22Rv1 (cell line): ENCODE data around the gene GJA5.

Experiments
- H3K27ac ChIP-seq: fragments of 450-650 bp; 2 replicates; pipeline ENCODE4 v1.5.1; 2017
- ZFX ChIP-seq: fragments of 450-650 bp; IDR thresholded peaks from 2 replicates; pipeline ENCODE4 v1.6.1; 2017; ENCODE audit warnings: antibody characterized with exemption, borderline replicate concordance
- TF ChIP-seq, protein P1 (sequence below): fragments of 450-650 bp; IDR thresholded peaks from 2 replicates; pipeline ENCODE4 v1.5.1; 2017; ENCODE audit warnings: mild to moderate bottlenecking

The GJA5 gene

DNA sequence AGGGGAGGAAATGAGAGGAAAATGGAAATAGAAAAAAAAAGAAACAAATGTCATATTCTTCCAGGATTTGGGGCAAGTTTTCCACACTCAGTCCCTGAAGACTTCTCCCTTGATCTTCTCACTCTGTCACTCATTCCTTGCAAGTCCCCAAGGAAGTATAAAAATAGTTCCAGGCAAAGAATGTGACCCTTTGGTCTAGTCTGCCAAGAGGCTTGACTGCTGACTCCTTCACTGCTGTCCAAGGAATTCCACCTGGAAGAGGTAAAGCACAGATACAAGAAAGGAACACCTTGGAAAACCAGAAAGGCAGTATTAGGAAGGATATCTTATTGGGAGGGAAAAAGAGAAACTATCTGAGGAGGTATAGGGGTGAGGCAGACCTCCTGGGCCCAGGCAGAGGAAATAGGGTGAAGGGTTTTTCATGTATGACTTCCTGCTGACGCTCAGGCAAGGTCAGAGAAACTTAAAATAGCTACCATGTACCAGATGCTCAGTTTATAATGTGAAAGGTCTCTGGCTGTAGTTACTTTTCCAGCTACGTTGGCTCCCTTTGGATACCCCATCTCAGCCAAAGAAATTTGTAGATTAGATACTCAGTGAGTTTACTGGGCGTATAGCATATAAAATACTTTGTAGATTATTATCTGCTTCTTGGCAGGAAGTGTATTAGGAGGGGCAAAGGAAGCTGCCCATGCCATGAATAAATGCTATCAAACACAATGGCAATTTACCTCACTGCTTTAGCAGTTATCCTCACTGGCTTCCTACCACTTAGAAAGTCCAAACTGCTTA lies 2.0 kb upstream of the GJA5 start:
- H3K27ac ChIP-seq: no peak overlapping the region
- TF ChIP-seq, protein P1, sequence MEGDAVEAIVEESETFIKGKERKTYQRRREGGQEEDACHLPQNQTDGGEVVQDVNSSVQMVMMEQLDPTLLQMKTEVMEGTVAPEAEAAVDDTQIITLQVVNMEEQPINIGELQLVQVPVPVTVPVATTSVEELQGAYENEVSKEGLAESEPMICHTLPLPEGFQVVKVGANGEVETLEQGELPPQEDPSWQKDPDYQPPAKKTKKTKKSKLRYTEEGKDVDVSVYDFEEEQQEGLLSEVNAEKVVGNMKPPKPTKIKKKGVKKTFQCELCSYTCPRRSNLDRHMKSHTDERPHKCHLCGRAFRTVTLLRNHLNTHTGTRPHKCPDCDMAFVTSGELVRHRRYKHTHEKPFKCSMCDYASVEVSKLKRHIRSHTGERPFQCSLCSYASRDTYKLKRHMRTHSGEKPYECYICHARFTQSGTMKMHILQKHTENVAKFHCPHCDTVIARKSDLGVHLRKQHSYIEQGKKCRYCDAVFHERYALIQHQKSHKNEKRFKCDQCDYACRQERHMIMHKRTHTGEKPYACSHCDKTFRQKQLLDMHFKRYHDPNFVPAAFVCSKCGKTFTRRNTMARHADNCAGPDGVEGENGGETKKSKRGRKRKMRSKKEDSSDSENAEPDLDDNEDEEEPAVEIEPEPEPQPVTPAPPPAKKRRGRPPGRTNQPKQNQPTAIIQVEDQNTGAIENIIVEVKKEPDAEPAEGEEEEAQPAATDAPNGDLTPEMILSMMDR: no peak
- TF ChIP-seq ZFX: no peak

DNA sequence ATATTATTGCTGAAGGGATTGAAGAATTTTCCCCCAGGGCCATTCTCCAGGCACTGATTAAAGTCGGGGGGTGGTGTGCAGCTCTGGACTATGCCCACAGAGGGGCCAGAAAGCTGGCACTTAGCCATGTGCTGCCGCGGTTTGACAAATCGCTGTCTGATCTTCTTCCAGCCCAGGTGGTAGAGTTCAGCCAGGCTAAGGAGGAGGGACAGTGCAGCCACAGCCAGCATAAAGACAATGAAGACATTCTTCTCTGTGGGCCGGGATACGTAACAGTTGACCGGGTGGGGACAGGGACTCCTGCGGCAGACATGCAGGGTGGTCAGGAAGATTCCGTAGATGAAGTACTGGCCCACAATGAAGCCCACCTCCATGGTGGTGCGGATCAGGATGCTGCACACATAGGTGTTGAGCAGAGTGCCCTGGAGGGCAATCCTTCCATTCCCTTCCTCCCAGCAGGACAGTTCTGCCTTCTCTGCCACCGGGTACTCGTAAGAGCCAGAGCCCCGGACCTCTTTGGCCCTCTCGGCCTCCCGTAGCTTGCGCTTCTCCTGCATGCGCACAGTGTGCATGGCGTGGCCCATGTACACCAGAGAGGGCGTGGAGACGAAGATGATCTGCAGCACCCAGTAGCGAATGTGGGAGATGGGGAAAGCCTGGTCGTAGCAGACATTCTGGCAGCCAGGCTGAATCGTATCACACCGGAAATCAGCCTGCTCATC lies 1.9 kb downstream of the GJA5 start:
- no peak for TF ChIP-seq ZFX
- TF ChIP-seq, protein P1: no peak
- H3K27ac ChIP-seq: no peak overlapping the region

DNA sequence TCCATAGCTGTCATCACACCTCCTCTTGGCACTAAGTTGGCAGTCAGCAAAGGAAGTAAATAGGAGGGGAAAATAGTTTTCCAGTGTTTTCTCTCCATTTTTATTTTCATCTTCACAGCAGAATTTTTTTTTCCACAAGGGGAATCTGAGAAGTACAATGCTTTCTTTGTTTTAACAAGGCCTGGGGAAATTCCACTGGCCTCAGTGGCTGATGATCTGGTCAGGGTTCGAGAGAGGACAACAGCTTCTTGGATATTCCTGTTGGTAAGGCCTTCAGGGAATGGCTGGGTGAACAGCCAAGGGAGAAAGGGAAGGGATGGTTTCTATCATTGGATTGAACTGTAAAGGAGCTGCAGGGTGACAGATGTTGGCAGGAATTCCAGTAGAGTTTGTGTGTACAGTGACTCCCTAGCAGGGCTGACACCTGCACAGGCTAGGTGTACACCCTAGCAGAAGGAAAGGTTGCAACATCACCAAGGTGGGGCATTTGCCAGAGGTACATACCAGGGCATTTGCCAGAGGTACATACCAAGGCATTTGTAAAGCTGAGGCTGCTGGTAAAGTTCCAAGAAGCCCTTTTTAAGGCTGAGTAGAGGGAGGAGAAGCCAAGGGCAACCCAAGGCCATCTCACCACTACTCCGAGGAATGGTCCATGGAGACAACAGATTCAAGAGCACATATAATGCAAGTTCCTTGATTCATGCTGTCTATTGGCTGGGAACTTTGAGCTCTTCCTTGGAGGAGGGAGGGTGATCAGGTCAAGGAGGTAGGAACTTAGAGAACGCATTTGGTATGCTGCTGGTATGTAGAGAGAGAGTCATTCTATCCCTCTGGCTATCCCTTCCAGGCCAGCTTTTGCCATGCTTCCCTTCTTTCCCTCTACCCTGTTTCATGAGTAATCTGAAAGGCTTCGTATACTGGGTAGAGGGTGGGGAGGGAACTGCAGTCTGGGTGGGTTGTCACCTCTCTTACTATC lies 3.1 kb downstream of the GJA5 start:
- TF ChIP-seq, protein P1: no peak
- no peak for TF ChIP-seq ZFX
- no peak overlapping the region for H3K27ac ChIP-seq

DNA sequence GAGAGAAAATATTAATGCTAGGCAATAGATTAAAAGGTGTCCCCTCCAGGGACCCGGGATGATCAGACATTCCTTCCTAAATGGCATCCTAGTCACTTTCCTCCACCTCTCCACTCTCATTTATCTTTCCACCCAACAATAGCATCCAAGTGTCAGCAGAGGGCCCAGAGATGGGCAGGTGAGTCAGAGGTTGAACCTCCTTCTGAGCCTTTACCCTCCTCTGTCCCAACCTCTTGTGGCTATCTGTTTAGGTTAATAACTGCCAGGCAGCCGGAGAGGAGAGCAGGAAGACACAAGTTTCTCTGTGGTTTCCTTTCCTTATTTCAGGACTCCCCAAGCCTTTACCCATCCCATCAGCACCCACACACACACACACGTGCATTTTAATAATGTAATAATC lies 4.1 kb downstream of the GJA5 start:
- TF ChIP-seq, protein P1: no peak
- TF ChIP-seq ZFX: no peak
- no peak overlapping the region for H3K27ac ChIP-seq

DNA sequence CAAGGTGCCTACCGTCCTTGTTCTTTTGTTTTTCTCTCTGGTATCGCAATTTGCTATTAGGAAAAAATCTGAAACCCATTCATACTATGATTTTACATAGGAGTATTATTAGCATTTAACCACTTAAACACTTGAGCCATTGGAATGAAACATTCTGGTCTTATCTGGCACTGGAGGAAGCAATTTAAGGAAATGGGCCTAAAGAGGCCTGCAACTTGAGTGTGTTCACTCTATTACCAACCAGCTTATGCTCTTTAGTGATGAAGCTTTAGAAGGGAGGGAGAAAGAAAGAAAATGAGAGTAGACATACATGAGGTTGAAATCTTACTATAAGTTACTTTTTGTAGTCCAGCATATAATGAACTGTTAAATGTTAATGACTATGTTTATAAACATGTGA lies 5.7 kb downstream of the GJA5 start:
- TF ChIP-seq ZFX: no peak
- TF ChIP-seq, protein P1: no peak
- no peak overlapping the region for H3K27ac ChIP-seq

DNA sequence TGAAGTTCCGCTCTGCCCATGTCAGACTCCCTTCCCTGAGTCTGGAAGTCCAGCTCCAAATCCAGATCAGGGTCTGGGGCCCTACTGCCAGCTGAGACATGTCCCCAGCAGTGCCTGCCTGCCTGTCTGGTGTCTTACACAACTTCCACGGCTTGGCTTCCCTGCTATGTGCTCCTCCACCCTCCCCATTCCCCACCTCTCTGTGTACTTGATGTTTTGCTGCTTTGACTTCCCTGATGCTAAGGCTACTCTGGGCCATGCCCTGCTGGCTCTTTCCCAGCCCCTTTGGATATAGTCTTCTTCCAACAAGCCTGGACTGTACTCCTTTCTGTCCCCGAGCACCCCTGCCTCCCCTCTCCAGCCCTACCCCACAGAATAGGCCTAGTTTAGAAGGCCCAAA lies 7.3 kb downstream of the GJA5 start:
- TF ChIP-seq, protein P1: no peak
- no peak for TF ChIP-seq ZFX
- H3K27ac ChIP-seq: no peak overlapping the region
